HepG2 (cell line): Measurements from ENCODE around the gene MAJIN. TPM values are rescaled to one million over a fixed set of nuclear protein-coding genes. Genes with fewer than 3 reads are reported as not detected.

Experiments
- ATF2 ChIP-seq: sonication (generic); formaldehyde crosslinking; IDR thresholded peaks from 2 replicates; pipeline ENCODE4 v1.4.0; 2020; ENCODE audit warnings: missing genetic modification reagents
- ATRX ChIP-seq: sonication (generic); formaldehyde crosslinking; IDR thresholded peaks from 2 replicates; pipeline ENCODE4 v1.4.0; 2020; ENCODE audit warnings: missing genetic modification reagents, borderline replicate concordance
- MLX ChIP-seq: IDR thresholded peaks from 2 replicates; pipeline ENCODE4 v1.6.1; 2016
- MTF2 ChIP-seq: sonication (generic); formaldehyde crosslinking; IDR thresholded peaks from 2 replicates; pipeline ENCODE4 v1.5.0; 2020; ENCODE audit warnings: missing genetic modification reagents, borderline replicate concordance
- POLR2A ChIP-seq, 2 experiments: IDR thresholded peaks; 2 replicates each; pipeline ENCODE4 v1.6.1; 2011; ENCODE audit warnings: low read depth in 2 of 2, low read length in 2 of 2, mild to moderate bottlenecking in 1 of 2, moderate library complexity in 1 of 2; ENCODE audit not compliant: insufficient read depth in 1 of 2
- PPARG ChIP-seq: conservative IDR thresholded peaks from 2 replicates; pipeline ENCODE4 v1.6.1; 2016; ENCODE audit warnings: missing biosample characterization, missing genetic modification reagents
- TEF ChIP-seq: sonication (generic); formaldehyde crosslinking; IDR thresholded peaks from 2 replicates; pipeline ENCODE4 v1.5.0; 2020; ENCODE audit warnings: missing genetic modification reagents
- ZNF124 ChIP-seq: sonication (generic); formaldehyde crosslinking; IDR thresholded peaks from 2 replicates; pipeline ENCODE4 v1.4.0; 2020; ENCODE audit warnings: missing genetic modification reagents
- ZNF136 ChIP-seq: sonication (generic); formaldehyde crosslinking; IDR thresholded peaks from 2 replicates; pipeline ENCODE4 v1.8.1; 2022; ENCODE audit warnings: low read depth, mild to moderate bottlenecking, moderate library complexity, missing genetic modification reagents
- ZNF232 ChIP-seq: sonication (generic); formaldehyde crosslinking; IDR thresholded peaks from 2 replicates; pipeline ENCODE4 v1.4.0; 2020; ENCODE audit warnings: missing genetic modification reagents, borderline replicate concordance
- ZNF234 ChIP-seq: sonication (generic); formaldehyde crosslinking; conservative IDR thresholded peaks from 2 replicates; pipeline ENCODE4 v1.5.1; 2020; ENCODE audit warnings: mild to moderate bottlenecking, missing genetic modification reagents
- ZNF296 ChIP-seq: sonication (generic); formaldehyde crosslinking; conservative IDR thresholded peaks from 2 replicates; pipeline ENCODE4 v1.5.0; 2020; ENCODE audit warnings: mild to moderate bottlenecking, missing genetic modification reagents
- ZNF616 ChIP-seq: sonication (generic); formaldehyde crosslinking; IDR thresholded peaks from 2 replicates; pipeline ENCODE4 v1.5.0; 2020; ENCODE audit warnings: low read depth, mild to moderate bottlenecking, missing genetic modification reagents
- ZNF768 ChIP-seq: sonication (generic); formaldehyde crosslinking; IDR thresholded peaks from 2 replicates; pipeline ENCODE4 v1.4.0; 2020; ENCODE audit warnings: missing genetic modification reagents
- ZNF772 ChIP-seq: sonication (generic); formaldehyde crosslinking; IDR thresholded peaks from 2 replicates; pipeline ENCODE4 v1.5.0; 2020; ENCODE audit warnings: mild to moderate bottlenecking, missing genetic modification reagents
- ZNF777 ChIP-seq: sonication (generic); formaldehyde crosslinking; IDR thresholded peaks from 2 replicates; pipeline ENCODE4 v1.4.0; 2020; ENCODE audit warnings: missing genetic modification reagents
- polyA plus RNA-seq, 8 experiments: library from polyadenylated mRNA; depleted of rRNA in 3 of 8; stranded (reverse) in 7 of 8; unstranded in 1 of 8; fragments of >200 nt; fragmentation: Illumina TruSeq in 4 of 8; extraction: Trizol in 4 of 8; gene quantifications; 2 replicates each; pipeline versions ENCODE4 v1.2.1 to v1.2.3, GENCODE V29; 2011 to 2016; ENCODE audit warnings: low read depth in 4 of 8, missing spikeins in 1 of 8, mixed read lengths in 1 of 8; ENCODE audit not compliant: insufficient read depth in 1 of 8
- total RNA-seq, 5 experiments: library from RNA; depleted of rRNA; stranded (reverse); fragments of >200 nt; fragmentation: Illumina TruSeq; extraction: Trizol; gene quantifications; 2 replicates each; pipeline ENCODE4 v1.2.3, GENCODE V29; 2016; ENCODE audit warnings: low read depth in 1 of 5
- TF ChIP-seq, protein P1 (sequence below): sonication (generic); formaldehyde crosslinking; IDR thresholded peaks from 2 replicates; pipeline ENCODE4 v1.4.0; 2020; ENCODE audit warnings: missing genetic modification reagents
- TF ChIP-seq, protein P2 (sequence below): IDR thresholded peaks from 2 replicates; pipeline ENCODE4 v1.6.1; 2016; ENCODE audit warnings: low read depth, missing genetic modification reagents, missing compliant biosample characterization
- TF ChIP-seq, protein P3 (sequence below): IDR thresholded peaks from 2 replicates; pipeline ENCODE4 v1.6.1; 2018; ENCODE audit warnings: missing genetic modification reagents, mild to moderate bottlenecking, missing compliant biosample characterization

The MAJIN gene
- total and polyA plus RNA-seq, 2 of the 13 experiments (the other 11 are each of a cell fraction or from before 2014, with no cell fraction given) = not detected

DNA sequence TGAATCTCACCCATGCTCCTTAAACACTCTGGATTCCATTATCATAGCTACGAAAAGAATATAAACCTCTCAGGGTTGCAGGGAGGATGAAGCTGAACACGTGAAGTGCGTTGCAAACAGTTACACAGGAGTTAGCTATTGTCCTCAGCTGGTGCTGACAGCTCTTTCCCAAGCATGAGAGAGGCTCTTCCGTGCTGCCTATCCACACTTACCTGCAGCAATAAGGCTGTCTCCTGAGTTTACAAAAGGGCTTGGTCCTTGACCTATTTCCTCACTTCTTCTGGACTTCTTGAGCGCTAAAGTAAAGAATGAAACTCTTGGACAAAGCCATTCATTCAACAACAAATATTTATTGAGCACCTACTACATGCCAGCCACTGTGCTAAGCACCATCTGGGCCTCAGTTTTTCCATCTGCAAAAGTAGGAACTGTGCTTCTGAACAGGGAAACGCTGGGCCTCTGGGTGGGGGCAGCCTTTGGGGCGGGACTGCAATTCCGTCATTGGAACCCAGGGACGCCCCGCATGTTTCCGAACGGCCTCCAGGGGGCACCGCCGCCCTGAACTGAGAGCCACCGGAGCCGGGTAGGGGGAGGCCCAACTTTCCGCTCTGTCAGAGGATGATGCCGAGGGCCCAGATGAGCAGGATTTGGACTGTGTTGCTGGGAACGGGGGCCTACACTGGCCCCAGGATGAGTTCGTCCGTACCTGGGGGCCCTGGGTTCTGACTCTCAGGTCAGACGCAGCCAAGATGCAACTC is 41.4 kb upstream of the MAJIN start (continued):
- TF ChIP-seq ATF2 (CRISPR knock-in tag) = peak; percentile 40; the same call in 1 of the 2 replicates
- no peak for TF ChIP-seq MTF2 (CRISPR knock-in tag)
- TF ChIP-seq MLX (CRISPR knock-in tag) = no peak
- TF ChIP-seq POLR2A (IDR thresholded peaks at IDR 0.05; ENCODE audit: insufficient read depth in 1 of 2, low read depth in 2 of 2, low read length in 2 of 2) = no peak
- no peak for TF ChIP-seq ZNF772 (CRISPR knock-in tag)
- TF ChIP-seq, protein P1, sequence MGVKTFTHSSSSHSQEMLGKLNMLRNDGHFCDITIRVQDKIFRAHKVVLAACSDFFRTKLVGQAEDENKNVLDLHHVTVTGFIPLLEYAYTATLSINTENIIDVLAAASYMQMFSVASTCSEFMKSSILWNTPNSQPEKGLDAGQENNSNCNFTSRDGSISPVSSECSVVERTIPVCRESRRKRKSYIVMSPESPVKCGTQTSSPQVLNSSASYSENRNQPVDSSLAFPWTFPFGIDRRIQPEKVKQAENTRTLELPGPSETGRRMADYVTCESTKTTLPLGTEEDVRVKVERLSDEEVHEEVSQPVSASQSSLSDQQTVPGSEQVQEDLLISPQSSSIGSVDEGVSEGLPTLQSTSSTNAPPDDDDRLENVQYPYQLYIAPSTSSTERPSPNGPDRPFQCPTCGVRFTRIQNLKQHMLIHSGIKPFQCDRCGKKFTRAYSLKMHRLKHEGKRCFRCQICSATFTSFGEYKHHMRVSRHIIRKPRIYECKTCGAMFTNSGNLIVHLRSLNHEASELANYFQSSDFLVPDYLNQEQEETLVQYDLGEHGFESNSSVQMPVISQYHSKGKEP = no peak
- no peak for TF ChIP-seq ZNF777 (CRISPR knock-in tag)
- no peak for TF ChIP-seq TEF (CRISPR knock-in tag)
- 0 out of 2 replicates have a peak, but pooled peaks have one; percentile 25 for TF ChIP-seq ZNF768 (CRISPR knock-in tag)
- no peak for TF ChIP-seq ZNF296 (CRISPR knock-in tag)
- TF ChIP-seq ZNF124 (CRISPR knock-in tag) = no peak
- TF ChIP-seq ZNF232 = no peak
- TF ChIP-seq, protein P2, sequence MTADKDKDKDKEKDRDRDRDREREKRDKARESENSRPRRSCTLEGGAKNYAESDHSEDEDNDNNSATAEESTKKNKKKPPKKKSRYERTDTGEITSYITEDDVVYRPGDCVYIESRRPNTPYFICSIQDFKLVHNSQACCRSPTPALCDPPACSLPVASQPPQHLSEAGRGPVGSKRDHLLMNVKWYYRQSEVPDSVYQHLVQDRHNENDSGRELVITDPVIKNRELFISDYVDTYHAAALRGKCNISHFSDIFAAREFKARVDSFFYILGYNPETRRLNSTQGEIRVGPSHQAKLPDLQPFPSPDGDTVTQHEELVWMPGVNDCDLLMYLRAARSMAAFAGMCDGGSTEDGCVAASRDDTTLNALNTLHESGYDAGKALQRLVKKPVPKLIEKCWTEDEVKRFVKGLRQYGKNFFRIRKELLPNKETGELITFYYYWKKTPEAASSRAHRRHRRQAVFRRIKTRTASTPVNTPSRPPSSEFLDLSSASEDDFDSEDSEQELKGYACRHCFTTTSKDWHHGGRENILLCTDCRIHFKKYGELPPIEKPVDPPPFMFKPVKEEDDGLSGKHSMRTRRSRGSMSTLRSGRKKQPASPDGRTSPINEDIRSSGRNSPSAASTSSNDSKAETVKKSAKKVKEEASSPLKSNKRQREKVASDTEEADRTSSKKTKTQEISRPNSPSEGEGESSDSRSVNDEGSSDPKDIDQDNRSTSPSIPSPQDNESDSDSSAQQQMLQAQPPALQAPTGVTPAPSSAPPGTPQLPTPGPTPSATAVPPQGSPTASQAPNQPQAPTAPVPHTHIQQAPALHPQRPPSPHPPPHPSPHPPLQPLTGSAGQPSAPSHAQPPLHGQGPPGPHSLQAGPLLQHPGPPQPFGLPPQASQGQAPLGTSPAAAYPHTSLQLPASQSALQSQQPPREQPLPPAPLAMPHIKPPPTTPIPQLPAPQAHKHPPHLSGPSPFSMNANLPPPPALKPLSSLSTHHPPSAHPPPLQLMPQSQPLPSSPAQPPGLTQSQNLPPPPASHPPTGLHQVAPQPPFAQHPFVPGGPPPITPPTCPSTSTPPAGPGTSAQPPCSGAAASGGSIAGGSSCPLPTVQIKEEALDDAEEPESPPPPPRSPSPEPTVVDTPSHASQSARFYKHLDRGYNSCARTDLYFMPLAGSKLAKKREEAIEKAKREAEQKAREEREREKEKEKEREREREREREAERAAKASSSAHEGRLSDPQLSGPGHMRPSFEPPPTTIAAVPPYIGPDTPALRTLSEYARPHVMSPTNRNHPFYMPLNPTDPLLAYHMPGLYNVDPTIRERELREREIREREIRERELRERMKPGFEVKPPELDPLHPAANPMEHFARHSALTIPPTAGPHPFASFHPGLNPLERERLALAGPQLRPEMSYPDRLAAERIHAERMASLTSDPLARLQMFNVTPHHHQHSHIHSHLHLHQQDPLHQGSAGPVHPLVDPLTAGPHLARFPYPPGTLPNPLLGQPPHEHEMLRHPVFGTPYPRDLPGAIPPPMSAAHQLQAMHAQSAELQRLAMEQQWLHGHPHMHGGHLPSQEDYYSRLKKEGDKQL (CRISPR knock-in tag) = no peak
- TF ChIP-seq ZNF234 (CRISPR knock-in tag) = no peak
- no peak for TF ChIP-seq ZNF616
- no peak for TF ChIP-seq ZNF136 (CRISPR knock-in tag)
- TF ChIP-seq PPARG (CRISPR knock-in tag) = 0 out of 2 replicates have a peak, but pooled peaks have one; percentile 2
- TF ChIP-seq, protein P3, sequence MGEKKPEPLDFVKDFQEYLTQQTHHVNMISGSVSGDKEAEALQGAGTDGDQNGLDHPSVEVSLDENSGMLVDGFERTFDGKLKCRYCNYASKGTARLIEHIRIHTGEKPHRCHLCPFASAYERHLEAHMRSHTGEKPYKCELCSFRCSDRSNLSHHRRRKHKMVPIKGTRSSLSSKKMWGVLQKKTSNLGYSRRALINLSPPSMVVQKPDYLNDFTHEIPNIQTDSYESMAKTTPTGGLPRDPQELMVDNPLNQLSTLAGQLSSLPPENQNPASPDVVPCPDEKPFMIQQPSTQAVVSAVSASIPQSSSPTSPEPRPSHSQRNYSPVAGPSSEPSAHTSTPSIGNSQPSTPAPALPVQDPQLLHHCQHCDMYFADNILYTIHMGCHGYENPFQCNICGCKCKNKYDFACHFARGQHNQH (CRISPR knock-in tag) = no peak
- TF ChIP-seq ATRX (CRISPR knock-in tag) = no peak
